ENCODE measurements around the gene SUPT20H.
A peak's percentile ranks its signal among the peaks of the same experiment; 100 is the strongest.

SUPT20H gene

GRCh38 chr13:36997716-36998427 lies 61.6 kb downstream of the SUPT20H start:
- DNase-seq, result no peak

GRCh38 chr13:36992362-36992761 lies 67.1 kb downstream of the SUPT20H start:
- no peak for DNase-seq

GRCh38 chr13:36986462-36987240 lies 72.8 kb downstream of the SUPT20H start:
- DNase-seq, result no peak

GRCh38 chr13:36981156-36981743 lies 78.2 kb downstream of the SUPT20H start:
- peak; percentile 47 for DNase-seq

GRCh38 chr13:36979361-36980050 lies 80.0 kb downstream of the SUPT20H start:
- DNase-seq, result no peak

- DNase-seq, result no peak
Observed at GRCh38 chr13:36975172-36975571, 84.3 kb downstream of the SUPT20H start.

- no peak for DNase-seq
Observed at GRCh38 chr13:36973621-36974295, 85.7 kb downstream of the SUPT20H start.

GRCh38 chr13:36973009-36973408 lies 86.5 kb downstream of the SUPT20H start:
- DNase-seq, result no peak

GRCh38 chr13:36966404-36966803 lies 93.1 kb downstream of the SUPT20H start:
- DNase-seq, result no peak

GRCh38 chr13:36965767-36966166 lies 93.7 kb downstream of the SUPT20H start:
- DNase-seq, result no peak

GRCh38 chr13:36959456-36960116 lies 99.9 kb downstream of the SUPT20H start:
- no peak for DNase-seq
